ENCODE data around the gene MCRS1. TPM values are rescaled to one million over a fixed set of nuclear protein-coding genes. Genes with fewer than 3 reads are reported as not detected.

Gene MCRS1
- total and polyA plus RNA-seq, 4 donors, result 29.4 to 78.9 (median 67.5) TPM

Small RNA genes lying within 50 kb of the gene (small RNA-seq; reads per million reads assigned to genes)
- gene POLR2KP1 (ENCODE audit: low replicate concordance), result not detected
- gene RNU6-834P (ENCODE audit: low replicate concordance), result not detected

Other genes starting within 250 kb of the MCRS1 start
- gene TROAP, start 244.9 kb downstream of the MCRS1 start, total RNA-seq, result 10 to 100 TPM in 1 of 2 donors, 1 to 10 TPM in 1; 5.1 to 10.5 TPM
- 10 to 100 TPM; 11.7 to 15.7 TPM for gene TROAP, start 244.9 kb downstream of the MCRS1 start, polyA plus RNA-seq (ENCODE audit: insufficient read length in 2 of 2)
- 1 to 10 TPM; 3.8 to 4.8 TPM for gene C1QL4, start 231.0 kb downstream of the MCRS1 start, total RNA-seq
- 10 to 100 TPM; 24.9 to 34.6 TPM for gene C1QL4, start 231.0 kb downstream of the MCRS1 start, polyA plus RNA-seq (ENCODE audit: insufficient read length in 2 of 2)
- 1 to 10 TPM; 2.2 to 2.3 TPM for gene DNAJC22, start 221.3 kb downstream of the MCRS1 start, total RNA-seq
- 1 to 10 TPM; 2.4 to 2.8 TPM for gene DNAJC22, start 221.3 kb downstream of the MCRS1 start, polyA plus RNA-seq (ENCODE audit: insufficient read length in 2 of 2)
- gene SPATS2, start 200.7 kb downstream of the MCRS1 start, total RNA-seq, result 10 to 100 TPM; 21.8 to 34.3 TPM
- 10 to 100 TPM; 41.9 to 44.6 TPM for gene SPATS2, start 200.7 kb downstream of the MCRS1 start, polyA plus RNA-seq (ENCODE audit: insufficient read length in 2 of 2)
- 1 to 10 TPM; 2.1 to 3.2 TPM for gene KCNH3, start 29.1 kb downstream of the MCRS1 start, total RNA-seq
- gene KCNH3, start 29.1 kb downstream of the MCRS1 start, polyA plus RNA-seq (ENCODE audit: insufficient read length in 2 of 2), result 10 to 100 TPM; 10.6 to 11.0 TPM
- under 1 TPM; 0.10 to 0.55 TPM for gene FAM186B, start 37.5 kb upstream of the MCRS1 start, total RNA-seq
- 1 to 10 TPM in 1 of 2 donors, under 1 TPM in 1; 0.36 to 3.4 TPM for gene FAM186B, start 37.5 kb upstream of the MCRS1 start, polyA plus RNA-seq (ENCODE audit: insufficient read length in 2 of 2)
- gene PRPF40B, start 55.4 kb upstream of the MCRS1 start, total RNA-seq, result 10 to 100 TPM; 11.1 to 27.1 TPM
- 10 to 100 TPM; 29.4 to 42.2 TPM for gene PRPF40B, start 55.4 kb upstream of the MCRS1 start, polyA plus RNA-seq (ENCODE audit: insufficient read length in 2 of 2)
- 10 to 100 TPM; 21.7 to 34.3 TPM for gene FMNL3, start 139.3 kb upstream of the MCRS1 start, total RNA-seq
- gene FMNL3, start 139.3 kb upstream of the MCRS1 start, polyA plus RNA-seq (ENCODE audit: insufficient read length in 2 of 2), result 10 to 100 TPM; 23.4 to 24.8 TPM
- gene TMBIM6, start 173.4 kb upstream of the MCRS1 start, total RNA-seq, result 100 to 1,000 TPM; 443 to 497 TPM
- 100 to 1,000 TPM; 556 to 601 TPM for gene TMBIM6, start 173.4 kb upstream of the MCRS1 start, polyA plus RNA-seq (ENCODE audit: insufficient read length in 2 of 2)